OCI-M2 (cell line): ENCODE measurements around the gene VPS45.
"Not testable (repeated sequence)": the region's sequence is repeated elsewhere in the genome, so short reads cannot be mapped to it uniquely, and the experiment has no call there.

Experiments used
- DNase-seq: peaks from one replicate; lab custom pipeline; 2025; ENCODE audit not compliant: unreplicated experiment; lab: John Stamatoyannopoulos, UW

Gene VPS45

DNA sequence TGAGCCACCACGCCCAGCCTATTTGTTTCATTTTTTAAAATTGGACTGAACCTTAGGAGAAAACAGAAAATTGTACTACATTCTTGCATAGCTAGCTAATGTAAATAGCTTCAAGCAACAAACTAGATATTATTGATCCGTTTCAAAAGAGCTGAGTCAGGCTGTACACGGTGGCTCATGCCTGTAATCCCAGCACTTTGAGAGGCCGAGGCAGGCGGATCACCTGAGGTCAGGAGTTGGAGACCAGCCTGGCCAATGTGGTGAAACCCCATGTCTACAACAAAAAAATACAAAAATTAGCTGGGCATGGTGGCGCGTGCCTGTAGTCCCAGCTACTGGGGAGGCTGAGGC, 118.8 kb downstream of the VPS45 start:
- not testable (repeated sequence) for DNase-seq

DNA sequence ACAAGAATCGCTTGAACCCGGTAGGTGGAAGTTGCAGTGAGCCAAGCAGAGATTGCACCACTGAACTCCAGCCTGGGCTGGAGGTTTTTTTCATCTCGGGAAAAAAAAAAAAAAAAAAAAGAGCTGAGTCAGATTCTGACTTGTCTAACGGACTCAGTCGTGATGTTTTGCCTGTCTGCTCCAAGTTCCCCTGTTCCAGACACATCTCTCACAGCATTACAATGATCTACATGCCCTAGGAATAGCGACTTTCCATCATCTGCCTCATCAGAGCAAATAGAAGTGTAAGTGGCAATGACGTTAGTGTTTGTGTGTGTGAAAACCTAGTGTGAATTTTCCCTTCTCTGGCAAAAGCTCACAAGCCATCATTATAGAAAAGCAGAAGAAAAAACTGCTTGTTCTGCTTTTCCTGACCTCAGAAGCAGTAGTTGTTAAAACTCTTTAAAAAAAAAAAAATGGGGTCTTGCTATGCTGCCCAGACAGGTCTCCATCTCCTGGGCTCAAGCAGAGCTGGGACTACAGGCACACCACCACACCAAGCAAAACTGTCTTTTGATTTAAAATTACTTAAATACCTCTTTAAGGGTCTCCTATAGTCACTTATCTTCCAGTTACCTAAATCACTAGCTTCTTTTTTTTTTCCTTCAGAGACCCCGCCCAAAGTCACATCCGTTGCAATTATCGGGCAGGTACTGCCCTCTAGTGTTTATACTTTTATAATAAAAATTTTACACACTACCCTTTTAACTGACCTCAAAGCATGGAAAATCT, 119.4 kb downstream of the VPS45 start:
- DNase-seq = no peak

DNA sequence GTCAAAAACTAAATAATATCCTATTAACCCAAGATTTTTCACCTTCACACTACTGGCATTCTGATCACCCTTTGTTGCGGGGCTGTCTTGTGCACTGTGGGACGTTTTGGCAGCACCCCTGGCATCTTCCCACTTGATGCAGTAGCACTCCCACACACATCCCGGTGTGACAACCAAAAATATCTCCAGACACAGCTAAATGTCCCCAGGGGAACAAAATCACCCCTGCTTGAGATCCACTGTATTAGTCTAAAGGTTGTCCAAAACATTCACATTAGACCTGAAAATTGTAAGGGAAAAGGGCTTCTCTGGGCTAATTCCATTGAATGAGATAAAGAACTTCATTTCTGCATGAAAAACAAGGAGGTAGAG, 120.0 kb downstream of the VPS45 start:
- DNase-seq = no peak

DNA sequence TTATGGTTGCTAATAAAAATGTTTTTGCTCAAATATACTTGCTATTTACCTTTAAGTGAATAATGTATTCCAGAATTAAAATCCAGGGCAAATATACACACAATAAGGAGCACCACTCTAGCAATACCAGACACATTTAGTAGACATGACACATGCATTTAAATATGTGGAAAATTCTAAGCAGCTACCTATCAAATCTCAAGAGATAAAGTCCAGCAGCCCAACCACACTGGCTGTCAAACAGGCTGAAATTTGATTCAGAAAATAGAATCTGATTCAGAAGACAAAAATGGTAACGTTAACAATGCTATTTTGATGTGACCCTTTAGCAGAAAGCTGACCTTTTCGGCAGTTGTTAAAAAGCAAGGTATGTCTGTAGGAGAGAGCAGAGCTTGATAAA, 124.4 kb downstream of the VPS45 start:
- DNase-seq = no peak

DNA sequence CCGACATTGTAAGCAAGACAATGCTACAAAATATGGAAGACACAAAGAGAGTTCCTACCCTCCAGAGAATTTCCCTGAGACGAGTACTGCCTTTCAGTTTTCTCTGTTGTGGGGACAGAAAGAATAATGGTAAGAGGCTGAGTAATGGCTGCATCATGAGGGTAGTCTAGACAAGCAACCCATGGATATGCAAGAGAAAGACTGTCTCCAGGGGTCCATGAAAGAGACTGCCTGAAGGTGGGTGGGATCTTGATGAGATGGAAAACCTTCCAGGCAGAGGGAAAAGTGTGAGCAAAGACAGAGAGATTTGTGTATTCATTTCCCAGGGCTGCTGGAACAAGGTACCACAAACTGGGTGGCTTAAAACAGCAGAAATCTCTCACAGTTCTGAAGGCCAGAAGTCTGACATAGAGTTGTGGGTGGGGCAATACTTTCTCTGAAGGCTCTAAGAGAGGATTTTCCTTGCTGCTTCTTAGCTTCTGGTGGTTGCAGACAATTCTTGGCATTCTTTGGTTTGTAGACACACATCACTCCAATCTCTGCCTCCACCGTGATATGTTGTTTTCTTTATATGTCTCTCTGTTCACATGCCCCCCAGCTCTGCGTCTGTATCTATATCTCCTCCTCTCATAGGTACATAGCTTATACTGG, 126.9 kb downstream of the VPS45 start:
- no peak for DNase-seq
